Measurements from ENCODE around the gene RPL32. TPM values are rescaled to one million over a fixed set of nuclear protein-coding genes. Genes with fewer than 3 reads are reported as not detected.

The RPL32 gene
- total and polyA plus RNA-seq, 4 donors, result 1,163 to 3,171 (median 1,500) TPM

DNA sequence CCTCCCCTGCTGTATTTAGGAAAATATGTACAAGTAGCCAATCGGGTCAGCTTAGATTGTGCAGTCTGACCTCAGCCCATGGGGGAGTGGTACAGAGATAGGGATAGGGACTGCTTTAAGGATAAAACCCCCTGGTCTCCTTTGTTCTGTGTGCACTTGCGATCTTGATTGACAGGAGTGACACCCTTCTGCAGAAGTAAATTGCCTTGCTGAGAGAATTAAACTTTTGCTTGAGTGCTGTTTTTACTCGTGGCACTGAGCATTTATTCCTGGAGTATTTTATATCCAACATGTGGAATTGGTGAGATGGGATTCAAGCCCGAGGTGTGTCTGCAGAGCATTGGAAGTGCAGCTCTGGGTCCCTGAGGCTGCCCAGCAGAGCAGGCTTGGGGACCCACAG is 23.9 kb upstream of the RPL32 start:
- DNase-seq, result no peak
- peaks cover 0 to 7% (median 0%) of the 10 kb centered on the region in 4 donors for H3K9me3 ChIP-seq (ENCODE audit: control insufficient read depth in 4 of 4, insufficient read depth in 3 of 4, low read length in 3 of 4)
- H3K4me3 ChIP-seq, result no peak overlapping the region
- no peak for ATAC-seq (ENCODE audit: insufficient read depth, low FRiP score)
- H3K9ac ChIP-seq (ENCODE audit: insufficient read depth in 1 of 2, low read length in 2 of 2), result no peak overlapping the region
- 89 to 98% methylated on average over 4 of the region's 4 CpGs for WGBS, 2 donors
- peaks cover 0 to 4% (median 0%) of the 10 kb centered on the region in 3 donors for H3K27me3 ChIP-seq (ENCODE audit: control insufficient read depth in 3 of 3, insufficient read depth in 3 of 3, low read length in 2 of 3)
- no peak for TF ChIP-seq CTCF (IDR thresholded peaks at IDR 0.05; ENCODE audit: control extremely low read depth, extremely low read depth)
- peaks cover 0 to 9% (median 0%) of the 10 kb centered on the region in 5 donors for H3K4me1 ChIP-seq (ENCODE audit: control insufficient read depth in 5 of 5, insufficient read depth in 5 of 5, low read length in 5 of 5)
- no peaks in the 10 kb centered on the region for H3K36me3 ChIP-seq (ENCODE audit: control insufficient read depth in 4 of 4, insufficient read depth in 4 of 4, low read length in 4 of 4)
- no peak overlapping the region for H3K27ac ChIP-seq (ENCODE audit: low read depth in 1 of 2, low read length in 1 of 2)

- Histone ChIP-seq H3K9ac (ENCODE audit: insufficient read depth in 1 of 2, low read length in 2 of 2) (no peak overlapping the region), H3K36me3 (ENCODE audit: control insufficient read depth in 4 of 4, insufficient read depth in 4 of 4, low read length in 4 of 4) (no peaks in the 10 kb centered on the region), H3K4me1 (ENCODE audit: control insufficient read depth in 5 of 5, insufficient read depth in 5 of 5, low read length in 5 of 5) (no peaks in the 10 kb centered on the region), H3K4me3 (no peak overlapping the region), H3K27me3 (ENCODE audit: control insufficient read depth in 3 of 3, insufficient read depth in 3 of 3, low read length in 2 of 3) (no peaks in the 10 kb centered on the region), H3K9me3 (ENCODE audit: control insufficient read depth in 4 of 4, insufficient read depth in 3 of 4, low read length in 3 of 4) (peaks cover 0 to 7% (median 0%) of the 10 kb centered on the region in 4 donors), H3K27ac (ENCODE audit: low read depth in 1 of 2, low read length in 1 of 2) (no peak overlapping the region)
- no peak for ATAC-seq (ENCODE audit: insufficient read depth, low FRiP score)
- no peak for DNase-seq
- WGBS, 2 donors, result 95% methylated on average over 8 of the region's 8 CpGs
- TF ChIP-seq CTCF (IDR thresholded peaks at IDR 0.05; ENCODE audit: control extremely low read depth, extremely low read depth), result no peak
Observed at GRCh38 chr3:12862387-12862786, 21.0 kb upstream of the RPL32 start.

DNA sequence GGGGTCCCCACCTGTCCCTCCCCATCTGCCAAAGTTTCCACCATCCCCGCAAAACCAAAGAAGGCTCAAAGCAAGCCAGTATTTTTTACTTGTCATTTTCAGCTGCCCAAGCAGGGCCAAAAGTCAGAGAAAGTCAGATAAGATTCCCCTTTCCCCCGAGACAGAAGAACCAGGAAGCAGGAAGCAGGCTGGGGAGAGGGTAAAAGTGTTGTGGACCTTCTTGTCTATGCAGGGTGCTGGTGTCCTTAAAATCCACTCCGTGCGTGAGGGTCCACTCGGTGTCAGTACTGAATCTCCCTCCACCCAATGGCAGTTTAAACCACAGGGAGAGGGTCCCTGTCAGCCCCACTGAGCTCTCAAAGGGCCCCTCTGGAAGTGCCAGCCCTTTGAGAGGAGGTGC is 20.2 kb upstream of the RPL32 start:
- no peak for TF ChIP-seq CTCF (IDR thresholded peaks at IDR 0.05; ENCODE audit: control extremely low read depth, extremely low read depth)
- Histone ChIP-seq H3K4me1 (ENCODE audit: control insufficient read depth in 5 of 5, insufficient read depth in 5 of 5, low read length in 5 of 5) (no peaks in the 10 kb centered on the region), H3K4me3 (no peak overlapping the region), H3K36me3 (ENCODE audit: control insufficient read depth in 4 of 4, insufficient read depth in 4 of 4, low read length in 4 of 4) (no peaks in the 10 kb centered on the region), H3K27ac (ENCODE audit: low read depth in 1 of 2, low read length in 1 of 2) (no peak overlapping the region), H3K9ac (ENCODE audit: insufficient read depth in 1 of 2, low read length in 2 of 2) (no peak overlapping the region), H3K27me3 (ENCODE audit: control insufficient read depth in 3 of 3, insufficient read depth in 3 of 3, low read length in 2 of 3) (no peaks in the 10 kb centered on the region), H3K9me3 (ENCODE audit: control insufficient read depth in 4 of 4, insufficient read depth in 3 of 4, low read length in 3 of 4) (peaks cover 0 to 9% (median 0%) of the 10 kb centered on the region in 4 donors)
- DNase-seq, result no peak
- WGBS, 2 donors, result 79 to 89% methylated on average over 5 of the region's 5 CpGs
- no peak for ATAC-seq (ENCODE audit: insufficient read depth, low FRiP score)

GRCh38 chr3:12859840-12860239 is 18.5 kb upstream of the RPL32 start:
- no peak overlapping the region for H3K27ac ChIP-seq (ENCODE audit: low read depth in 1 of 2, low read length in 1 of 2)
- DNase-seq (no peak), ATAC-seq (ENCODE audit: insufficient read depth, low FRiP score) (no peak)
- TF ChIP-seq CTCF (IDR thresholded peaks at IDR 0.05; ENCODE audit: control extremely low read depth, extremely low read depth), result no peak
- no peaks in the 10 kb centered on the region for H3K27me3 ChIP-seq (ENCODE audit: control insufficient read depth in 3 of 3, insufficient read depth in 3 of 3, low read length in 2 of 3)
- WGBS, 2 donors, result 56 to 73% methylated on average over 7 of the region's 7 CpGs
- peaks cover 0 to 2% (median 0%) of the 10 kb centered on the region in 4 donors for H3K9me3 ChIP-seq (ENCODE audit: control insufficient read depth in 4 of 4, insufficient read depth in 3 of 4, low read length in 3 of 4)
- H3K36me3 ChIP-seq (ENCODE audit: control insufficient read depth in 4 of 4, insufficient read depth in 4 of 4, low read length in 4 of 4), result no peaks in the 10 kb centered on the region
- H3K9ac ChIP-seq (ENCODE audit: insufficient read depth in 1 of 2, low read length in 2 of 2), result no peak overlapping the region
- no peak overlapping the region for H3K4me3 ChIP-seq
- H3K4me1 ChIP-seq (ENCODE audit: control insufficient read depth in 5 of 5, insufficient read depth in 5 of 5, low read length in 5 of 5), result no peaks in the 10 kb centered on the region

Measured in lung (tissue), 12 donors.